SK-N-SH (cell line): ENCODE measurements around the gene HEXD. TPM values are rescaled to one million over a fixed set of nuclear protein-coding genes. Genes with fewer than 3 reads are reported as not detected.

ENCODE experiments used
- CTCF ChIA-PET: fragments of 300-600, 350-600 bp; formaldehyde crosslinking; extraction: SDS; loops from one replicate; lab custom pipeline; 2021; lab: Yijun Ruan, JAX
- POLR2A ChIA-PET: fragments of 350-600 bp; sonication (Branson Sonifier 250); formaldehyde crosslinking; extraction: SDS; loops from one replicate; lab custom pipeline; 2020; ENCODE audit warnings: antibody characterized with exemption, inconsistent platforms; lab: Yijun Ruan, JAX
- DNase-seq: peaks from one replicate; pipeline ENCODE4 v3.0.0; 2012
- H2AFZ ChIP-seq: fragments of 200-600 bp; sonication (generic); 2 replicates; pipeline ENCODE4 v1.8.1; 2016; ENCODE audit warnings: antibody characterized with exemption, mild to moderate bottlenecking, low read depth
- H3F3A ChIP-seq: fragments of 200-600 bp; sonication (generic); replicated peaks from 2 replicates; pipeline ENCODE3; 2016; ENCODE audit warnings: antibody characterized with exemption, mild to moderate bottlenecking; ENCODE audit not compliant: insufficient read depth
- H3K27ac ChIP-seq, 2 experiments: fragments of 200-500 bp in 1 of 2; fragments of 200-600 bp in 1 of 2; sonication (Bioruptor generic) in 1 of 2; sonication (generic), shearing (Covaris generic) in 1 of 2; 2 replicates each; pipeline versions ENCODE4 v1.5.1 to v1.6.1; 2014 to 2016; ENCODE audit warnings: low read depth in 2 of 2, inconsistent platforms in 1 of 2, low read length in 1 of 2, mild to moderate bottlenecking in 1 of 2, mixed read lengths in 1 of 2
- H3K27me3 ChIP-seq: fragments of 200-600 bp; sonication (generic), shearing (Covaris generic); 2 replicates; pipeline ENCODE4 v1.6.1; 2016; ENCODE audit warnings: mixed run types; ENCODE audit not compliant: insufficient read depth
- H3K36me3 ChIP-seq, 2 experiments: fragments of 200-500 bp in 1 of 2; fragments of 200-600 bp in 1 of 2; sonication (Bioruptor generic) in 1 of 2; sonication (generic) in 1 of 2; replicated peaks in 1 of 2; 2 replicates each; pipeline versions ENCODE3 to v1.5.1; 2014 to 2016; ENCODE audit warnings: low read length in 1 of 2, mild to moderate bottlenecking in 1 of 2; ENCODE audit not compliant: insufficient read depth in 2 of 2, control insufficient read depth in 1 of 2
- H3K4me1 ChIP-seq, 2 experiments: fragments of 200-500 bp in 1 of 2; fragments of 200-600 bp in 1 of 2; sonication (Bioruptor generic) in 1 of 2; sonication (generic), shearing (Covaris generic) in 1 of 2; 2 replicates each; pipeline versions ENCODE4 v1.5.1 to v1.6.1; 2014 to 2016; ENCODE audit warnings: low read depth in 1 of 2, low read length in 1 of 2, mixed run types in 1 of 2; ENCODE audit not compliant: insufficient read depth in 2 of 2, control insufficient read depth in 1 of 2
- H3K4me2 ChIP-seq: fragments of 200-600 bp; sonication (generic), shearing (Covaris generic); 2 replicates; pipeline ENCODE4 v1.6.1; 2017; ENCODE audit warnings: mixed run types
- H3K4me3 ChIP-seq, 2 experiments: fragments of 200-500 bp in 1 of 2; fragments of 200-600 bp in 1 of 2; sonication (Bioruptor generic) in 1 of 2; sonication (generic), shearing (Covaris generic) in 1 of 2; 2 replicates each; pipeline versions ENCODE4 v1.5.1 to v1.8.1; 2014 to 2016; ENCODE audit warnings: low read depth in 2 of 2, inconsistent platforms in 1 of 2, low read length in 1 of 2, mild to moderate bottlenecking in 1 of 2, mixed read lengths in 1 of 2, moderate library complexity in 1 of 2
- H3K79me2 ChIP-seq: fragments of 200-600 bp; sonication (generic); 2 replicates; pipeline ENCODE4 v1.8.1; 2017; ENCODE audit warnings: mild to moderate bottlenecking; ENCODE audit not compliant: insufficient read depth
- H3K9ac ChIP-seq: fragments of 200-600 bp; sonication (generic); 2 replicates; pipeline ENCODE4 v1.6.1; 2017; ENCODE audit warnings: mixed run types
- H3K9me2 ChIP-seq: fragments of 200-600 bp; sonication (generic); 2 replicates; pipeline ENCODE4 v1.6.1; 2017; ENCODE audit warnings: mixed run types
- H3K9me3 ChIP-seq: fragments of 200-600 bp; sonication (generic); 2 replicates; pipeline ENCODE4 v1.6.1; 2017; ENCODE audit warnings: mixed run types, mild to moderate bottlenecking, moderate library complexity
- H4K20me1 ChIP-seq: fragments of 200-600 bp; sonication (generic); 2 replicates; pipeline ENCODE4 v1.6.1; 2017; ENCODE audit warnings: mild to moderate bottlenecking, mixed run types; ENCODE audit not compliant: insufficient read depth
- CHD2 ChIP-seq: fragments of 150-350 bp; IDR thresholded peaks from 2 replicates; pipeline ENCODE4 v1.6.1; 2018; ENCODE audit warnings: low read length; ENCODE audit not compliant: partially characterized antibody
- GABPA ChIP-seq: IDR thresholded peaks from 2 replicates; pipeline ENCODE4 v1.4.0; 2012; ENCODE audit warnings: low read depth, mild to moderate bottlenecking
- JUND ChIP-seq: IDR thresholded peaks from 2 replicates; pipeline ENCODE4 v1.4.0; 2012
- MEF2A ChIP-seq: IDR thresholded peaks from 2 replicates; pipeline ENCODE4 v1.4.0; 2012; ENCODE audit warnings: low read depth, borderline replicate concordance
- NFIC ChIP-seq: IDR thresholded peaks from 2 replicates; pipeline ENCODE4 v1.4.0; 2012; ENCODE audit warnings: borderline replicate concordance
- RCOR1 ChIP-seq: fragments of 150-350 bp; IDR thresholded peaks from 2 replicates; pipeline ENCODE4 v1.6.1; 2017; ENCODE audit warnings: antibody characterized with exemption, low read length
- REST ChIP-seq: IDR thresholded peaks from 2 replicates; pipeline ENCODE4 v1.6.1; 2012; ENCODE audit warnings: mild to moderate bottlenecking, low read depth, low read length, moderate library complexity
- TAF1 ChIP-seq: IDR thresholded peaks from 2 replicates; pipeline ENCODE4 v1.6.1; 2012; ENCODE audit warnings: low read depth, mild to moderate bottlenecking, low read length, moderate library complexity, borderline replicate concordance
- TCF12 ChIP-seq: IDR thresholded peaks from 2 replicates; pipeline ENCODE4 v1.4.0; 2012
- WGBS: methylation state at CpG from one replicate; pipeline ENCODE4 v1.1.6; 2017; ENCODE audit warnings: low lambda C conversion rate; 5-methylcytosine and 5-hydroxymethylcytosine counted together
- polyA plus RNA-seq, 3 experiments: library from polyadenylated mRNA; depleted of rRNA; stranded (reverse); fragments of >200 nt; gene quantifications; 2 replicates each; pipeline ENCODE4 v1.2.3, GENCODE V29; 2012
- small RNA-seq, 7 experiments: library from RNA; depleted of rRNA; stranded (forward); fragments of <200 nt; gene quantifications; one replicate each; pipeline ENCODE3, GENCODE V24; 2012

The HEXD gene
- polyA plus RNA-seq, 1 of the 3 experiments (the other 2 are of a cell fraction), result 38.8 TPM

DNA sequence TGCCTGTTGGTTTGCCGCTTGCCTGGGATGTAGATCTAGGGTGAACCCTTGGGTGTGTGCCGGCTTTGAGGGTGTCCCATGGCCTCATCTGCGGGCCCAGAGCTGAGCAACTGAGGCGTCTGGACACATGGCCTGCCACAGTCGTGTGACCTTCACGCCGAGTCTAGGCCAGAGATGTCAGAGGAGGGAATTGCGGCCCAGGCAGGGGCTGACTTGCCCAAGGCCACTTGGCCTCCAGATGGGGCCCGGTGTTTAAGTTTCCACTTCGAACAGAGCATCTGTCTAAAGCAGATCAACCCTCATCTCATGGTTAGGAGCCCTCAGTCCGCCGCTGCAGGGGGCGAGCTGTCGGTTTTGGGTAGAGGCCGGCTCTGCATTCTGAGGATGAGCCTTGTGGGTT lies 73.4 kb downstream of the HEXD start:
- DNase-seq, result peak; percentile 22
- no peaks in the 10 kb centered on the region for H3K79me2 ChIP-seq
- peaks cover 10 to 14% of the 10 kb centered on the region in 2 experiments for H3K36me3 ChIP-seq
- H3K4me1 ChIP-seq, result peaks cover 8 to 12% of the 10 kb centered on the region in 2 experiments; a peak in 2 of 4 replicates
- no peak overlapping the region for H2AFZ ChIP-seq
- CTCF ChIA-PET, result interaction anchor here (1.6 to 5.6 kb wide), 2 partner anchors 9 to 12 kb away, joined by 5 to 35 read pairs; no protein-coding TSS in a partner anchor
- H3K9ac ChIP-seq, result no peak overlapping the region
- 94% methylated on average over 11 of the region's 15 CpGs for WGBS
- peaks cover 46% of the 10 kb centered on the region for H3F3A ChIP-seq
- no peaks in the 10 kb centered on the region for H3K27me3 ChIP-seq
- H3K4me3 ChIP-seq, result no peak overlapping the region
- TF ChIP-seq CHD2, result no peak
- no peak for TF ChIP-seq JUND
- no peak for TF ChIP-seq GABPA
- no peak for TF ChIP-seq TAF1
- no peak for TF ChIP-seq TCF12
- TF ChIP-seq NFIC, result no peak
- TF ChIP-seq MEF2A, result no peak
- TF ChIP-seq RCOR1, result no peak
- TF ChIP-seq REST, result no peak
- H3K9me3 ChIP-seq, result no peaks in the 10 kb centered on the region
- H3K9me2 ChIP-seq, result no peaks in the 10 kb centered on the region
- no peak overlapping the region for H3K4me2 ChIP-seq
- POLR2A ChIA-PET, result interaction anchor here (1.3 kb wide), 1 partner anchor 11 kb away, joined by 4 read pairs; no protein-coding TSS in a partner anchor
- 0 out of 2 replicates have a peak, but pooled peaks cover 3% of the 10 kb centered on the region for H4K20me1 ChIP-seq
- H3K27ac ChIP-seq, result no peak overlapping the region

Small RNA genes within 50 kb of the gene (small RNA-seq; reads per million reads assigned to genes)
- 0 reads per million in 7 experiments for gene RF00019

Other genes with a start within 250 kb of the HEXD start
- gene CCDC57, start 205.5 kb upstream of the HEXD start, polyA plus RNA-seq (2012; rRNA removed), result 68.6 and 82.9 TPM in 2 replicates
- 68.8 and 70.7 TPM in 2 replicates for gene SLC16A3, start 189.3 kb upstream of the HEXD start, polyA plus RNA-seq (2012; rRNA removed)
- gene CSNK1D, start 144.6 kb upstream of the HEXD start, polyA plus RNA-seq (2012; rRNA removed), result 133 and 216 TPM in 2 replicates
- 0.07 TPM in 1 of 2 replicates, not detected in the other for gene CD7, start 100.7 kb upstream of the HEXD start, polyA plus RNA-seq (2012; rRNA removed)
- 2.1 and 3.8 TPM in 2 replicates for gene SECTM1, start 84.6 kb upstream of the HEXD start, polyA plus RNA-seq (2012; rRNA removed)
- gene TEX19, start 59.1 kb upstream of the HEXD start, polyA plus RNA-seq (2012; rRNA removed), result 0.10 and 0.11 TPM in 2 replicates
- gene UTS2R, start 46.6 kb upstream of the HEXD start, polyA plus RNA-seq (2012; rRNA removed), result not detected in 2 replicates
- gene OGFOD3, start 239 bp downstream of the HEXD start, polyA plus RNA-seq (2012; rRNA removed), result 57.1 and 68.2 TPM in 2 replicates
- 160 and 165 TPM in 2 replicates for gene CYBC1, start 32.4 kb downstream of the HEXD start, polyA plus RNA-seq (2012; rRNA removed)
- 128 and 130 TPM in 2 replicates for gene NARF, start 40.4 kb downstream of the HEXD start, polyA plus RNA-seq (2012; rRNA removed)
- 33.6 and 36.4 TPM in 2 replicates for gene FOXK2, start 101.4 kb downstream of the HEXD start, polyA plus RNA-seq (2012; rRNA removed)
- gene WDR45B, start 230.1 kb downstream of the HEXD start, polyA plus RNA-seq (2012; rRNA removed), result 171 and 191 TPM in 2 replicates